Right ventricle myocardium superior (tissue), 1 donor: Measurements from ENCODE around the gene PDLIM7. TPM values are rescaled to one million over a fixed set of nuclear protein-coding genes. Genes with fewer than 3 reads are reported as not detected.
"Not testable (repeated sequence)": the region's sequence is repeated elsewhere in the genome, so short reads cannot be mapped to it uniquely, and the experiment has no call there.

ENCODE experiments used
- ATAC-seq: fragments of 200-7000 bp; cut with Tn5 transposase; one replicate; pipeline ENCODE4 v1.9.1; 2020; ENCODE audit warnings: mild to moderate bottlenecking; ENCODE audit not compliant: poor library complexity
- DNase-seq: peaks from one replicate; pipeline ENCODE4 v3.0.0-alpha.2; 2020
- intact Hi-C: fragments of 100-400 bp; cut with DNase I; formaldehyde crosslinking; loops from one replicate; pipeline ENCODE4 v1.11.2; 2022
- long read RNA-seq: library from polyadenylated mRNA; unstranded; transcript quantifications from one replicate; pipeline ENCODE4 v2.0.0, GENCODE V29; 2021
- total RNA-seq: library from RNA; stranded (reverse); fragmentation: NEBNext Ultra II Directional; extraction: Animal tissue kit (Norgen Biotek cat#: 25700); gene quantifications from one replicate; pipeline ENCODE4 v1.2.1, GENCODE V29; 2021
- donor health status: DM: no; HTN: yes; CAD: no; lungs with severe emphysema.

Gene PDLIM7
- total RNA-seq: 37.0 TPM
- long read RNA-seq, transcript PDLIM7-202 (13 exons, 1,689 nt): major isoform, 18 of 52 reads
- long read RNA-seq, partial matches to known transcripts: 14 of 52 reads
- long read RNA-seq, other reads (novel, unspliced or antisense): 19 of 52 reads

DNA sequence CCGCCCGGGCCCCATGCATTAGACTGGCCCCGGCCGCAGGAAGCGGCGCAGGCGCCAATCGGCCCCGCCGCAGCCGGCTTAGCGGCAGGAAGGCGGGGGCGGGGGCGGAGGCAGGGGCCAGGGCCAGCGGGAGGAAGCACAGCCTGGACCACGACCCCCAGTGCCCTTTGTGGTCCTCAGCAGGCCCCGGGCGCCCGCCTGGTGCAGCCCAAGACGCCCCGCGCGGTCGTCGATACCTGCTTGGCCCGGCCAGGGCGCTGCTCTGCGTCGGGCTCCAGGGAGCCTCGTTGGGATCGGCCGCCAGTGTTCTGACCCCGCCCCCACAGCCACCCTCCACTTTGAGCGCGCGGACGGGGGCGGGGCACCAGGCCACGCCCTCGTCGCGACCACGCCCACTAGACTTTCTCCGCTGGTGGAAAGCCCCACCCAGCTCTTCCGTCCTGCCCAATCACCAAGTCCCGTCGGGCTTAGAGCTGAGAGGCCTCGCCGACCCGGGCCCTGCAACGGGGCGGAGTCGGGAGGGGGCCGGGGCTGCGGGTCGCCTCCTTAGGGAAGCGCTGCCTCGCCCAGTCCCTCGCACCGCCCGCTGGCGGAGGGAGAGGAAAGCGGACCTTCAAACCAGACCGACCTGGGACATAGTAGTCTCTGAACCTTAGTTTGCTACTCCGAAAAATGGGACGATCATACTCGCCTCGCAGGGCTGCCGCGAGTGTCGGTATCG is at the start of gene PDLIM7:
PDLIM7 (minus strand) TSS at position 313 of the 721 bp plus-strand sequence. CDS start 1,092 bp downstream, outside the sequence.
- DNase-seq: peak; percentile 98
- intact Hi-C loops: no loop called here
- peak; percentile 92 for ATAC-seq

GRCh38 chr5:177546258-177546741 is 48.9 kb upstream of the PDLIM7 start:
- ATAC-seq (peak; percentile 73), DNase-seq (peak; percentile 72)
- intact Hi-C loops: no loop called here

DNA sequence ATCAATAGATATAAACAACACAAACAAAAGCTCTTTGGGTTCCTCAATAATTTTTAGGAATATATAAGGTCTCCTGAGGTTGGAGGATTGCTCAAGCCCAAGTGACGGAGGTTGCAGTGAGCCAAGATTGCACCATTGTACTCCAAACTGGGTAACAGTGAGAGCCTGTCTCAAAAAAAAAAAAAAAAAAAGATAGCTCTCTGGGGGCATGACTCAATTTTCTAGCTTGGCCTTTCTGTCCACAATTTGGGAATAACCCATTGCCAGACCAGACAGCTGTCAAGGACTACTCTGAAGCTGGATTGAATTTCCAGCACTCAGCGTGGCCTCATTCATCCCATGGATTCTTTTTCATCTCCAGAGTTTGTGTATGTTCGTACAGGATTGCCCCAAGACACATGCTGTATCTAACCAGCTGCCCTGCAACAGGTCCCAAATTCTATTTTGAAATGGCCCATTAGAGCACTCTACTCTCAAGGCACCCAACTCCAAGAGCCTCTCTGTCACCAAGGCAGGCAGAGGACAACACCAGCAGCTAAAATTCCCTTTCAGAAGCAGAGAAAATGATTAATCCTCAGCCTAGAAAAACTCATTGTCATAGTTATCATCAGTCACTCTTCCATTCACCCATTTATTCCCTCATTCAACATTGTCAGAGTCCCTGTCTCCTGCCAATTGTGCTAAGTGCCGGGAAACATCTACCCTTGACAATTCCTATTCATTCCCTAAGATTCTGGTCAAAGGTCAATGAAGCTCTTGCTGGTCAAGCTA is 48.3 kb upstream of the PDLIM7 start:
- DNase-seq: peak; percentile 67
- intact Hi-C loops: no loop called here
- ATAC-seq: peak; percentile 78

DNA sequence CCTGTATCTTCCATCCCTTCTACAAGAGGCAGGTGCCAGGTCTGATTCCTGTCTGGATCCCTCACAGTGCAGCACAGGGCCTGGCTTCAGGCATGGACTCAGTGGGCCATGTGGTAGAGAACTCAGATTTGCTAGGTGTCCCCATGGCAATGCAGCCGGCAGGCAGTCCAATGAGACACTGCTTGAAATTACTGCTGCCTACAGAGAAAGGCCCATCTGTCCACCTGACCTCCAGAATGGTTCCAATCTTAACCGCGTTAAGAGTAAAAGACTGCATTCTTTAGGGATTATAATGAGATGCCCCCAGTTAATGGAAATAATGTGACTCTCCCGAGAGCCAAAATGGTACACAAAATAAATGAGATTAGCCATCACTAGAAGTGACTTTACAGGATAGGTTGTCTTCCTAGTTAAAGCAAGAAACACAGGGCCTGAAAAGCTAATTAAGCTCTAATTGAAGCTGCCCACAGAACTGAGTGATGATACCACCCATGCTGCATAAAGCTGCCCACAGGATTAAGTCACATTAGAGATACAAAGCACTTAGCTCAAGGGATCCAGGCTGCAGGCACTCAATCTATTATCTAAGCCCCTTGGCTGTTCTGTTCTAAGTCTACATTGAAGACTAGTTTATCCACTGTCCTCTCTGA is 45.5 kb upstream of the PDLIM7 start:
- DNase-seq: no peak
- no peak for ATAC-seq
- intact Hi-C loops: no loop called here

DNA sequence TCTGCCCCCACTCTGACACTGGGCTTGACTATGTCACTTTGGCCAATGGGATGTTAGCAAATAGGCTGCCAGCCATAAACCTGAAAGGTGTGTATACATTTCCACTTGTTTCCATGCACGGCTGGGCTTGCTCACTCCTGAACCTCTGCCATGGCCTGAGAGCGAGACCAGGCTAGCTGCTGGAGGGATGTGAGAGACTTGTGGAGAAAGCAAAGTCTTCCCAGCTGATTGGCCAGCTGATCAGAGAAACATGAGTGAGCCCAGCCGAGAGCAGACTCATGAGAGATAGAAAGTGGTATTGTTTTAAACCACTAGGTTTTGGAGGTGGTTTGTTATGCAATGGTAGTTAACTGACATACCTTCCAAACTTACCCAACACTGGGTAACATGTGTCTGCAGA is 43.0 kb upstream of the PDLIM7 start:
- no peak for ATAC-seq
- intact Hi-C loops: no loop called here

DNA sequence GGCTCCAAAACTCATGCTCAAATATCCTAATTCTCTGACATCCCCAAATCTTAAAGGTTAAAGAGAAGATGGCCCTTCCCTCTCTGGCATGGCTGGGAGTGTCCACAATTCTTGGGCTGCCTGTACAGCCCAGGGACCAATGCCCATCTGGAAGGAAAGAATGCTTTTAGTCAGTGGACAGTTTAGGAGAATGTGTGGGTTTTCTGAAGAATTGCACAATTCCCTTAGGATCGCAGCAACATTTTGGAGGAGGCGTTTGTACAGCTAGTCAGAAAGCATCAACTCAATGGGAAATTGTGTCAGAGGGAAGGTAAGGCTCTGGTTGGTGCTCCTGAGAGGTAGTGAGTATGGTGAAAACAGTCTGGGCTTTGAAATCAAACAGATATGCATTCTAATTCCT is 42.0 kb upstream of the PDLIM7 start:
- ATAC-seq: peak; percentile 29
- peak; percentile 16 for DNase-seq
- intact Hi-C loops: no loop called here

More for the DNA sequence above, 43.0 kb upstream of the PDLIM7 start:
- no peak for DNase-seq

GRCh38 chr5:177538876-177539275 is 41.5 kb upstream of the PDLIM7 start:
- no peak for DNase-seq
- ATAC-seq: peak; percentile 39
- intact Hi-C loops: no loop called here

GRCh38 chr5:177537389-177538361 is 40.3 kb upstream of the PDLIM7 start:
- intact Hi-C loops: no loop called here
- peak; percentile 80 for ATAC-seq
- peak; percentile 64 for DNase-seq

- ATAC-seq (no peak), DNase-seq (no peak)
Measured at GRCh38 chr5:177536386-177536785, 39.0 kb upstream of the PDLIM7 start.

GRCh38 chr5:177535125-177535524 is 37.7 kb upstream of the PDLIM7 start:
- no peak for ATAC-seq
- DNase-seq: no peak
- intact Hi-C loops: no loop called here

More at GRCh38 chr5:177536386-177536785, 39.0 kb upstream of the PDLIM7 start:
- intact Hi-C loops: no loop called here

GRCh38 chr5:177534433-177534832 is 37.0 kb upstream of the PDLIM7 start:
- intact Hi-C loops, DNase-seq, ATAC-seq: not testable (repeated sequence)

DNA sequence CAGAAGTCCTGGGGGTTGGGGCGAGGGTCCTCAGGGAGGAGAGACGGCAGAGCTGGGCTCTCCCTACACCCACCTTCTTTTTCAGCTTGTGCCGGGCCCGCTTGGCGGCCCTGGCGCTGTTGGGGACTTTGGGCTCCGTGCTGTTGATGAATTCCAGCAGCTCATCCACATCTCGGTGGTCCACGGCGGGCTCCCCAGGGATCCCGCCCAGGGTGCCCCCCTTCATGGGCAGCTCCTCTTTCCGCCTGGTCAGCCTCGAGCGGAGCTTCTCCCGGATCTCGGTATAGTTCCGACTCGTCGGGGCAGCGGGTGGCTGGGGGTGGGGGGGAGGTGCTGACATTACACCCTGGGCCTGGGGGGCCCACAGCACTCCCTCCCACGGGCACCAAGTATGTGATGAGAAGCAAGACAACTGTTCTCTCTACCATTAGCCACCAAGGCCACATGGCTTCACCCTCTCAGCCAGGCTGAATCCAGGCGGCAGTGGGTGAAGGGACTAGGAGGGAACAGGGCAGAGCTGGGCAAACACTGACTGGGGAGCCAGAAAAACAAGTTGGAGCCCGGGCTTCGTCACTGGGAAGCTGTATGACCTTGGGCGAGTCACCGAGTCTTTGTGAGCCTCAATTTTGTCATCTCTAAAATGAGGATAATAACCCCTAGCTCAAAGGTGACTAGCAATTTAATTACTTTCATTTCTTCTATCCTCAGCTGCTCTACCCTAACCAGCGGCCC is 34.0 kb upstream of the PDLIM7 start:
- DNase-seq (no peak), ATAC-seq (no peak)
- intact Hi-C loops: no loop called here

- intact Hi-C loops: no loop called here
- ATAC-seq (peak; percentile 18), DNase-seq (no peak)
Measured at GRCh38 chr5:177530638-177531037, 33.2 kb upstream of the PDLIM7 start.

DNA sequence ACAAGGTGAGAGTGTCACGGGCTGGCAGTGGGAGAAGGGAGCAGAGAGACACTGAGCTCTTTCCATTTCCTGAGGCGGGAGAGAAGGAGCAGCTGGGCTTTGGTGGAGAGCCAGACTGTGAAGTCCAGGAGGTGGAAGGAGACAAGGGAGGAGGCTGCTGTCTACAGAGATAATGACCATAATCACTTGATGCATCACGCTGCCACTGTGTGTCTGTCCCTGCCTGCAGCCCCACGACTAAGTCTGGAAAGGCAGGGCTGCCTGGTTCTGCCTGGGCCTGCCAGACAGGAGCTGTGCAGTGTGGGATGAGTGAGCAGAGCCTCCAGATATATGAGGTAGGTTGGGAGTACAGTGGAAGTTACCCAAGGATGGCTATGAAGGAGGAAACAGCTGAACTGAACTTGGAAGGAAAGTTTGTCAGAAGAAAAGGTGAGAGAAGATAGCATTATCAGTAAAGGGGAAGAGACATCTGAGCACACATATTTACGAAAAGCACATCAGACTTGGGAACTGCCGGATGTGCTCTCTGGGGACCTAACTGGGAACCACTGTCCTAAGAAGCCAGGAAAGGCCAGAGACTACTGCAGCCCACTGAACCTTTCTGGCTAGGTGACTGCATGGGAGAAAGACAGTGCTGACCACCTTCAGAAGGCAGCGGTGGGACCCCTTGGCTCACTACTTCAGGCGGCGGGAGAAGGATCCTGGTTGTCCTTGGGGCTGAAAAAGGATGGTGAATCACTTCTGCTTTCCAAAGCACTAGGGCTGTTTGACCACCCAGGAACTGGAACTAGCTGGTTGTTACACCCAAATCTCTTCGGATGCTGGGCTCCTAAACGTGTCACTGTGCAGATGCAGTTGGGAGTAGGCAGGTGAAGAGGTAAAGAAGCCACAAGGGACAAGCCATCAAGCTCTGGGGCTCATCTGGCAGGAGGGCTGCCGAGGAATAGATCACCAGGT is 32.1 kb upstream of the PDLIM7 start:
- intact Hi-C loops: no loop called here
- no peak for ATAC-seq
- no peak for DNase-seq

GRCh38 chr5:177528631-177529030 is 31.2 kb upstream of the PDLIM7 start:
- ATAC-seq (no peak), DNase-seq (no peak)
- intact Hi-C loops: no loop called here

DNA sequence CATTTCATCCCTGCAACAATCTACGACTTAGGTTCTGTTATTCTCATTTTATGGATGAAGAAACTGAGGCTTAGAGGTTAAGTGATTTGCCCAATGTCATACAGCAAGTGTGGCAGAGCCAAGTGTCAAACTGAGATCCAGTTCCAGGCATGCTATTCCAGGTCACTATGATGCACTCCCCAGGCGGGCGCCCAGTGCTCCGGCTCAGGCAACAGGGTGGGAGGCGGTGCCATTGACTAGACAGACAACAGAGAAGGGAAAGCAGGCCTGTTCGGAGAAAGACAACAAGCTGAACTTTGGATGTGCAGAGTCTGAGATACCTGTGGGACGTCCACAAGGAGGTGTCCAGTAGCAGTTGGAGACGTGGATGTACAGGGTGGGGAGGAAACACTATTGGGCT is 30.2 kb upstream of the PDLIM7 start:
- ATAC-seq (no peak), DNase-seq (no peak)
- intact Hi-C loops: no loop called here
